SK-N-SH treated with all-trans-retinoic acid at 6 μM for 48 hours (cell line): ENCODE data around the gene PIGU.

Source experiments
- ATAC-seq: fragments of 200-7000 bp; cut with Tn5 transposase; 3 replicates; pipeline ENCODE4 v1.9.1; 2020; ENCODE audit warnings: mild to moderate bottlenecking, moderate library complexity
- ARNTL ChIP-seq: fragments of 450-650 bp; formaldehyde crosslinking; IDR thresholded peaks from 2 replicates; pipeline ENCODE4 v1.5.0; 2020; ENCODE audit warnings: low read depth, mild to moderate bottlenecking, moderate library complexity, borderline replicate concordance
- BACH2 ChIP-seq: fragments of 250-450 bp; sonication (Bioruptor Pico); IDR thresholded peaks from 2 replicates; pipeline ENCODE4 v1.9.0; 2021; ENCODE audit warnings: mild to moderate bottlenecking, borderline replicate concordance
- CSDC2 ChIP-seq: fragments of 250-450 bp; sonication (Bioruptor Pico); IDR thresholded peaks from 2 replicates; pipeline ENCODE4 v1.5.0; 2020; ENCODE audit warnings: mild to moderate bottlenecking, moderate library complexity
- ESRRG ChIP-seq: fragments of 250-450 bp; sonication (Bioruptor Pico); IDR thresholded peaks from 2 replicates; pipeline ENCODE4 v1.6.1; 2021; ENCODE audit warnings: mild to moderate bottlenecking
- GLIS3 ChIP-seq: fragments of 250-450 bp; sonication (Bioruptor Pico); IDR thresholded peaks from 2 replicates; pipeline ENCODE4 v1.5.0; 2020; ENCODE audit warnings: mild to moderate bottlenecking, moderate library complexity
- ISL1 ChIP-seq: fragments of 250-450 bp; sonication (Bioruptor Pico); IDR thresholded peaks from 2 replicates; pipeline ENCODE4 v2.1.2; 2022; ENCODE audit warnings: mild to moderate bottlenecking, moderate library complexity
- OSR1 ChIP-seq: fragments of 250-450 bp; sonication (Bioruptor Pico); IDR thresholded peaks from 2 replicates; pipeline ENCODE4 v1.8.0; 2022; ENCODE audit warnings: moderate library complexity, mild to moderate bottlenecking, inconsistent platforms
- PPARA ChIP-seq: fragments of 250-450 bp; sonication (Bioruptor Pico); IDR thresholded peaks from 2 replicates; pipeline ENCODE4 v1.5.0; 2020; ENCODE audit warnings: mild to moderate bottlenecking, borderline replicate concordance
- RARB ChIP-seq: fragments of 250-450 bp; sonication (Bioruptor Pico); IDR thresholded peaks from 2 replicates; pipeline ENCODE4 v1.8.0; 2021; ENCODE audit warnings: mild to moderate bottlenecking, moderate library complexity
- TCF4 ChIP-seq: fragments of 250-450 bp; sonication (Bioruptor Pico); IDR thresholded peaks from 2 replicates; pipeline ENCODE4 v1.8.0; 2021; ENCODE audit warnings: mild to moderate bottlenecking, moderate library complexity, borderline replicate concordance
- TOX ChIP-seq: fragments of 250-450 bp; sonication (Bioruptor Pico); IDR thresholded peaks from 2 replicates; pipeline ENCODE4 v1.8.0; 2021; ENCODE audit warnings: mild to moderate bottlenecking, moderate library complexity, borderline replicate concordance
- ZC3H10 ChIP-seq: fragments of 250-450 bp; sonication (Bioruptor Pico); IDR thresholded peaks from 2 replicates; pipeline ENCODE4 v1.5.1; 2021; ENCODE audit warnings: mild to moderate bottlenecking, moderate library complexity
- ZFP3 ChIP-seq: fragments of 250-450 bp; sonication (Bioruptor Pico); IDR thresholded peaks from 2 replicates; pipeline ENCODE4 v1.5.0; 2020; ENCODE audit warnings: mild to moderate bottlenecking, moderate library complexity
- ZFP30 ChIP-seq: fragments of 450-650 bp; formaldehyde crosslinking; IDR thresholded peaks from 2 replicates; pipeline ENCODE4 v1.5.0; 2022; ENCODE audit warnings: mild to moderate bottlenecking, moderate library complexity
- ZNF565 ChIP-seq: fragments of 450-650 bp; formaldehyde crosslinking; conservative IDR thresholded peaks from 2 replicates; pipeline ENCODE4 v1.5.0; 2020; ENCODE audit warnings: low read depth, mild to moderate bottlenecking, moderate library complexity
- ZNF70 ChIP-seq: fragments of 450-650 bp; formaldehyde crosslinking; IDR thresholded peaks from 2 replicates; pipeline ENCODE4 v1.5.0; 2020; ENCODE audit warnings: mild to moderate bottlenecking, moderate library complexity
- ZNF8 ChIP-seq: fragments of 450-650 bp; formaldehyde crosslinking; IDR thresholded peaks from 2 replicates; pipeline ENCODE4 v1.5.0; 2020; ENCODE audit warnings: mild to moderate bottlenecking, moderate library complexity
- TF ChIP-seq, protein P1 (sequence below): fragments of 250-450 bp; sonication (Bioruptor Pico); IDR thresholded peaks from 2 replicates; pipeline ENCODE4 v1.8.0; 2021; ENCODE audit warnings: low read depth, mild to moderate bottlenecking, moderate library complexity, borderline replicate concordance
- TF ChIP-seq, protein P2 (sequence below): fragments of 250-450 bp; sonication (Bioruptor Pico); IDR thresholded peaks from 2 replicates; pipeline ENCODE4 v1.5.0; 2020; ENCODE audit warnings: mild to moderate bottlenecking, moderate library complexity
- TF ChIP-seq, protein P3 (sequence below): fragments of 250-450 bp; sonication (Bioruptor Pico); IDR thresholded peaks from 2 replicates; pipeline ENCODE4 v1.8.0; 2020; ENCODE audit warnings: mild to moderate bottlenecking, moderate library complexity, borderline replicate concordance
- TF ChIP-seq, protein P4 (sequence below): fragments of 250-450 bp; sonication (Bioruptor Pico); IDR thresholded peaks from 2 replicates; pipeline ENCODE4 v1.5.1; 2021; ENCODE audit warnings: mild to moderate bottlenecking, moderate library complexity
- TF ChIP-seq, protein P5 (sequence below): fragments of 250-450 bp; sonication (Bioruptor Pico); IDR thresholded peaks from 2 replicates; pipeline ENCODE4 v1.5.1; 2020; ENCODE audit warnings: low read depth, mild to moderate bottlenecking, moderate library complexity

Gene PIGU

DNA sequence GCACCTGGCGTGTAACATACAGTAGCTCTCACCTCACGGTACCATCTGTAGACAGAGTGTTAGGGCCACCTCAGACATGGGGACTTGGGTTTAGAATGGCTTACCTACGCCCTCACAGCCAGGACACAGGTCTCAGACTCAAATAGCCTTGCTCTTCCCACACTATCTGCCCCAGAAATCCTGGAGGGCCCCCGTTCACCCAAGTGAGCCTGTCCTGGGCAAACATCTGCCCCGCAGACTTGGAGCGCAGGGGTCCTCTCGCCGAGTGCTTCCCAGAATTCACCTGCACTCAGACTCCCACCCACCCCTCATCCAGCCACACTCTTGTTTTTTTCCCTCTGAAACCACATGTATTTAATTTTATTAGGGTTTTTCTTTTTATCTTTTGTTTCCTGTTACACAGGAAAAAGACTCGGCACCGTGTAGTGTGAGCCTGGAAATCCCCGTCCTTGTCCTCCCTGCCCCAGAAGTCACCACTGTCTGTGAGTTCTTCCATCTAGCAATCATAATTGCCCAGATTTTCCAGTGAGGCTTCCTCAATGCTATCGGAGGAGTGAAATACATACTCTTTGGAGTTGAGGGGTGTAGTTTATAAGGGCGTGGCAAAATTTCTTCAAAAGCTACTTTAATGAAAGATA is 135.5 kb downstream of the PIGU start:
- TF ChIP-seq, protein P1, sequence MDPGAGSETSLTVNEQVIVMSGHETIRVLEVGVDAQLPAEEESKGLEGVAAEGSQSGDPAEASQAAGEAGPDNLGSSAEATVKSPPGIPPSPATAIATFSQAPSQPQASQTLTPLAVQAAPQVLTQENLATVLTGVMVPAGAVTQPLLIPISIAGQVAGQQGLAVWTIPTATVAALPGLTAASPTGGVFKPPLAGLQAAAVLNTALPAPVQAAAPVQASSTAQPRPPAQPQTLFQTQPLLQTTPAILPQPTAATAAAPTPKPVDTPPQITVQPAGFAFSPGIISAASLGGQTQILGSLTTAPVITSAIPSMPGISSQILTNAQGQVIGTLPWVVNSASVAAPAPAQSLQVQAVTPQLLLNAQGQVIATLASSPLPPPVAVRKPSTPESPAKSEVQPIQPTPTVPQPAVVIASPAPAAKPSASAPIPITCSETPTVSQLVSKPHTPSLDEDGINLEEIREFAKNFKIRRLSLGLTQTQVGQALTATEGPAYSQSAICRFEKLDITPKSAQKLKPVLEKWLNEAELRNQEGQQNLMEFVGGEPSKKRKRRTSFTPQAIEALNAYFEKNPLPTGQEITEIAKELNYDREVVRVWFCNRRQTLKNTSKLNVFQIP (CRISPR knock-in tag): no peak
- TF ChIP-seq ESRRG (no peak), ISL1 (CRISPR knock-in tag) (no peak), ZNF565 (no peak), GLIS3 (CRISPR knock-in tag) (no peak), ZNF70 (no peak), ARNTL (CRISPR knock-in tag) (no peak), RARB (no peak), ZC3H10 (CRISPR knock-in tag) (no peak)
- TF ChIP-seq, protein P2, sequence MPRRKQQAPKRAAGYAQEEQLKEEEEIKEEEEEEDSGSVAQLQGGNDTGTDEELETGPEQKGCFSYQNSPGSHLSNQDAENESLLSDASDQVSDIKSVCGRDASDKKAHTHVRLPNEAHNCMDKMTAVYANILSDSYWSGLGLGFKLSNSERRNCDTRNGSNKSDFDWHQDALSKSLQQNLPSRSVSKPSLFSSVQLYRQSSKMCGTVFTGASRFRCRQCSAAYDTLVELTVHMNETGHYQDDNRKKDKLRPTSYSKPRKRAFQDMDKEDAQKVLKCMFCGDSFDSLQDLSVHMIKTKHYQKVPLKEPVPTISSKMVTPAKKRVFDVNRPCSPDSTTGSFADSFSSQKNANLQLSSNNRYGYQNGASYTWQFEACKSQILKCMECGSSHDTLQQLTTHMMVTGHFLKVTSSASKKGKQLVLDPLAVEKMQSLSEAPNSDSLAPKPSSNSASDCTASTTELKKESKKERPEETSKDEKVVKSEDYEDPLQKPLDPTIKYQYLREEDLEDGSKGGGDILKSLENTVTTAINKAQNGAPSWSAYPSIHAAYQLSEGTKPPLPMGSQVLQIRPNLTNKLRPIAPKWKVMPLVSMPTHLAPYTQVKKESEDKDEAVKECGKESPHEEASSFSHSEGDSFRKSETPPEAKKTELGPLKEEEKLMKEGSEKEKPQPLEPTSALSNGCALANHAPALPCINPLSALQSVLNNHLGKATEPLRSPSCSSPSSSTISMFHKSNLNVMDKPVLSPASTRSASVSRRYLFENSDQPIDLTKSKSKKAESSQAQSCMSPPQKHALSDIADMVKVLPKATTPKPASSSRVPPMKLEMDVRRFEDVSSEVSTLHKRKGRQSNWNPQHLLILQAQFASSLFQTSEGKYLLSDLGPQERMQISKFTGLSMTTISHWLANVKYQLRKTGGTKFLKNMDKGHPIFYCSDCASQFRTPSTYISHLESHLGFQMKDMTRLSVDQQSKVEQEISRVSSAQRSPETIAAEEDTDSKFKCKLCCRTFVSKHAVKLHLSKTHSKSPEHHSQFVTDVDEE (CRISPR knock-in tag): no peak
- TF ChIP-seq, protein P3, sequence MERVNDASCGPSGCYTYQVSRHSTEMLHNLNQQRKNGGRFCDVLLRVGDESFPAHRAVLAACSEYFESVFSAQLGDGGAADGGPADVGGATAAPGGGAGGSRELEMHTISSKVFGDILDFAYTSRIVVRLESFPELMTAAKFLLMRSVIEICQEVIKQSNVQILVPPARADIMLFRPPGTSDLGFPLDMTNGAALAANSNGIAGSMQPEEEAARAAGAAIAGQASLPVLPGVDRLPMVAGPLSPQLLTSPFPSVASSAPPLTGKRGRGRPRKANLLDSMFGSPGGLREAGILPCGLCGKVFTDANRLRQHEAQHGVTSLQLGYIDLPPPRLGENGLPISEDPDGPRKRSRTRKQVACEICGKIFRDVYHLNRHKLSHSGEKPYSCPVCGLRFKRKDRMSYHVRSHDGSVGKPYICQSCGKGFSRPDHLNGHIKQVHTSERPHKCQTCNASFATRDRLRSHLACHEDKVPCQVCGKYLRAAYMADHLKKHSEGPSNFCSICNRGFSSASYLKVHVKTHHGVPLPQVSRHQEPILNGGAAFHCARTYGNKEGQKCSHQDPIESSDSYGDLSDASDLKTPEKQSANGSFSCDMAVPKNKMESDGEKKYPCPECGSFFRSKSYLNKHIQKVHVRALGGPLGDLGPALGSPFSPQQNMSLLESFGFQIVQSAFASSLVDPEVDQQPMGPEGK (CRISPR knock-in tag): no peak
- TF ChIP-seq, protein P4, sequence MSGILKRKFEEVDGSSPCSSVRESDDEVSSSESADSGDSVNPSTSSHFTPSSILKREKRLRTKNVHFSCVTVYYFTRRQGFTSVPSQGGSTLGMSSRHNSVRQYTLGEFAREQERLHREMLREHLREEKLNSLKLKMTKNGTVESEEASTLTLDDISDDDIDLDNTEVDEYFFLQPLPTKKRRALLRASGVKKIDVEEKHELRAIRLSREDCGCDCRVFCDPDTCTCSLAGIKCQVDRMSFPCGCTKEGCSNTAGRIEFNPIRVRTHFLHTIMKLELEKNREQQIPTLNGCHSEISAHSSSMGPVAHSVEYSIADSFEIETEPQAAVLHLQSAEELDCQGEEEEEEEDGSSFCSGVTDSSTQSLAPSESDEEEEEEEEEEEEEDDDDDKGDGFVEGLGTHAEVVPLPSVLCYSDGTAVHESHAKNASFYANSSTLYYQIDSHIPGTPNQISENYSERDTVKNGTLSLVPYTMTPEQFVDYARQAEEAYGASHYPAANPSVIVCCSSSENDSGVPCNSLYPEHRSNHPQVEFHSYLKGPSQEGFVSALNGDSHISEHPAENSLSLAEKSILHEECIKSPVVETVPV (CRISPR knock-in tag): no peak
- no peak for ATAC-seq

DNA sequence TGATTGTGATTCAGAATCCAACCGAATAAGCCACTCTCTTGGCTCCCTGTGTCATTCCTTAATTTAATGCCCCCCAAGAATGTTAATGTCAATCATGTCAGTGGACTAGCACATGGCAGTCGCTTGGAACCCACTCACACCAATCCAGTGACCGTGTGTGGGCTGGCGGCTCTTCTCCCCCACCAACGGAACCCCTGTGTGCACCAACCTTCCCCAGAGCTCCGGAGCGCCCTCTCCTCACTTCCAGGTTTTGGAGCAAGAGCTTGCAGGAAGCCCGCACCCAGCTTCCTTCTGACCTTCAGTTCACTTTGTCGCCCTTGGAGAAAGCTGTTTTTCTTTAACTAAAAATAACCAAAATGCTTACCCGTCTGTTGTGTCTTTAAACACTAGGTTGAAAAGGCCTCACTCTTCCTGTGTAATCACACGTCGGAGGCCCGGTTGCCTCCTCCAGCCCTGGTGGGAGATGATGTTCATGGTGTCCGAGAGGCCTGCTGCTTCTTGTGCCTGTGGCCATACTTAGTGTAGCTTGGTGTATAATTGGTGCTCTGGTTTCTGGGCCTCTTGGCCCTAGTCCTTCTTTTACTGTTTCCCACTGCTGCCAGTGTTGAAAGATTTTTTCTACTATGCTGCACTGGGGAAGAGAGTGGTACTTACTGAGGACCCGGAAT is 136.2 kb downstream of the PIGU start:
- TF ChIP-seq ESRRG: no peak
- TF ChIP-seq ISL1 (CRISPR knock-in tag): no peak
- no peak for TF ChIP-seq ZFP30 (CRISPR knock-in tag)
- TF ChIP-seq CSDC2 (CRISPR knock-in tag): no peak
- TF ChIP-seq ZNF565: no peak
- no peak for TF ChIP-seq PPARA (CRISPR knock-in tag)
- no peak for TF ChIP-seq ZC3H10 (CRISPR knock-in tag)
- no peak for TF ChIP-seq ARNTL (CRISPR knock-in tag)
- TF ChIP-seq, protein P5, sequence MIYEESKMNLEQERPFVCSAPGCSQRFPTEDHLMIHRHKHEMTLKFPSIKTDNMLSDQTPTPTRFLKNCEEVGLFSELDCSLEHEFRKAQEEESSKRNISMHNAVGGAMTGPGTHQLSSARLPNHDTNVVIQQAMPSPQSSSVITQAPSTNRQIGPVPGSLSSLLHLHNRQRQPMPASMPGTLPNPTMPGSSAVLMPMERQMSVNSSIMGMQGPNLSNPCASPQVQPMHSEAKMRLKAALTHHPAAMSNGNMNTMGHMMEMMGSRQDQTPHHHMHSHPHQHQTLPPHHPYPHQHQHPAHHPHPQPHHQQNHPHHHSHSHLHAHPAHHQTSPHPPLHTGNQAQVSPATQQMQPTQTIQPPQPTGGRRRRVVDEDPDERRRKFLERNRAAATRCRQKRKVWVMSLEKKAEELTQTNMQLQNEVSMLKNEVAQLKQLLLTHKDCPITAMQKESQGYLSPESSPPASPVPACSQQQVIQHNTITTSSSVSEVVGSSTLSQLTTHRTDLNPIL: no peak
- TF ChIP-seq, protein P1 (CRISPR knock-in tag): no peak
- no peak for TF ChIP-seq BACH2 (CRISPR knock-in tag)
- TF ChIP-seq ZFP3 (CRISPR knock-in tag): no peak
- no peak for TF ChIP-seq TCF4 (CRISPR knock-in tag)
- no peak for TF ChIP-seq ZNF8 (CRISPR knock-in tag)
- no peak for TF ChIP-seq GLIS3 (CRISPR knock-in tag)
- no peak for TF ChIP-seq TOX (CRISPR knock-in tag)
- no peak for TF ChIP-seq OSR1
- no peak for TF ChIP-seq RARB
- ATAC-seq: no peak
